SK-N-SH (cell line): ENCODE results near the gene GUCY2C. TPM values are rescaled to one million over a fixed set of nuclear protein-coding genes. Genes with fewer than 3 reads are reported as not detected.

ENCODE experiments used
- CTCF ChIA-PET: fragments of 300-600, 350-600 bp; formaldehyde crosslinking; extraction: SDS; loops from one replicate; lab custom pipeline; 2021; lab: Yijun Ruan, JAX
- POLR2A ChIA-PET: fragments of 350-600 bp; sonication (Branson Sonifier 250); formaldehyde crosslinking; extraction: SDS; loops from one replicate; lab custom pipeline; 2020; ENCODE audit warnings: antibody characterized with exemption, inconsistent platforms; lab: Yijun Ruan, JAX
- DNase-seq: peaks from one replicate; pipeline ENCODE4 v3.0.0; 2012
- H2AFZ ChIP-seq: fragments of 200-600 bp; sonication (generic); 2 replicates; pipeline ENCODE4 v1.8.1; 2016; ENCODE audit warnings: antibody characterized with exemption, mild to moderate bottlenecking, low read depth
- H3F3A ChIP-seq: fragments of 200-600 bp; sonication (generic); replicated peaks from 2 replicates; pipeline ENCODE3; 2016; ENCODE audit warnings: antibody characterized with exemption, mild to moderate bottlenecking; ENCODE audit not compliant: insufficient read depth
- H3K27ac ChIP-seq, 2 experiments: fragments of 200-500 bp in 1 of 2; fragments of 200-600 bp in 1 of 2; sonication (Bioruptor generic) in 1 of 2; sonication (generic), shearing (Covaris generic) in 1 of 2; 2 replicates each; pipeline versions ENCODE4 v1.5.1 to v1.6.1; 2014 to 2016; ENCODE audit warnings: low read depth in 2 of 2, inconsistent platforms in 1 of 2, low read length in 1 of 2, mild to moderate bottlenecking in 1 of 2, mixed read lengths in 1 of 2
- H3K27me3 ChIP-seq: fragments of 200-600 bp; sonication (generic), shearing (Covaris generic); 2 replicates; pipeline ENCODE4 v1.6.1; 2016; ENCODE audit warnings: mixed run types; ENCODE audit not compliant: insufficient read depth
- H3K36me3 ChIP-seq, 2 experiments: fragments of 200-500 bp in 1 of 2; fragments of 200-600 bp in 1 of 2; sonication (Bioruptor generic) in 1 of 2; sonication (generic) in 1 of 2; replicated peaks in 1 of 2; 2 replicates each; pipeline versions ENCODE3 to v1.5.1; 2014 to 2016; ENCODE audit warnings: low read length in 1 of 2, mild to moderate bottlenecking in 1 of 2; ENCODE audit not compliant: insufficient read depth in 2 of 2, control insufficient read depth in 1 of 2
- H3K4me1 ChIP-seq, 2 experiments: fragments of 200-500 bp in 1 of 2; fragments of 200-600 bp in 1 of 2; sonication (Bioruptor generic) in 1 of 2; sonication (generic), shearing (Covaris generic) in 1 of 2; 2 replicates each; pipeline versions ENCODE4 v1.5.1 to v1.6.1; 2014 to 2016; ENCODE audit warnings: low read depth in 1 of 2, low read length in 1 of 2, mixed run types in 1 of 2; ENCODE audit not compliant: insufficient read depth in 2 of 2, control insufficient read depth in 1 of 2
- H3K4me2 ChIP-seq: fragments of 200-600 bp; sonication (generic), shearing (Covaris generic); 2 replicates; pipeline ENCODE4 v1.6.1; 2017; ENCODE audit warnings: mixed run types
- H3K4me3 ChIP-seq, 2 experiments: fragments of 200-500 bp in 1 of 2; fragments of 200-600 bp in 1 of 2; sonication (Bioruptor generic) in 1 of 2; sonication (generic), shearing (Covaris generic) in 1 of 2; 2 replicates each; pipeline versions ENCODE4 v1.5.1 to v1.8.1; 2014 to 2016; ENCODE audit warnings: low read depth in 2 of 2, inconsistent platforms in 1 of 2, low read length in 1 of 2, mild to moderate bottlenecking in 1 of 2, mixed read lengths in 1 of 2, moderate library complexity in 1 of 2
- H3K79me2 ChIP-seq: fragments of 200-600 bp; sonication (generic); 2 replicates; pipeline ENCODE4 v1.8.1; 2017; ENCODE audit warnings: mild to moderate bottlenecking; ENCODE audit not compliant: insufficient read depth
- H3K9ac ChIP-seq: fragments of 200-600 bp; sonication (generic); 2 replicates; pipeline ENCODE4 v1.6.1; 2017; ENCODE audit warnings: mixed run types
- H3K9me2 ChIP-seq: fragments of 200-600 bp; sonication (generic); 2 replicates; pipeline ENCODE4 v1.6.1; 2017; ENCODE audit warnings: mixed run types
- H3K9me3 ChIP-seq: fragments of 200-600 bp; sonication (generic); 2 replicates; pipeline ENCODE4 v1.6.1; 2017; ENCODE audit warnings: mixed run types, mild to moderate bottlenecking, moderate library complexity
- H4K20me1 ChIP-seq: fragments of 200-600 bp; sonication (generic); 2 replicates; pipeline ENCODE4 v1.6.1; 2017; ENCODE audit warnings: mild to moderate bottlenecking, mixed run types; ENCODE audit not compliant: insufficient read depth
- CTCF ChIP-seq: fragments of 200-600 bp; sonication (generic); IDR thresholded peaks from 2 replicates; pipeline ENCODE4 v1.6.1; 2017; ENCODE audit warnings: antibody characterized with exemption, mild to moderate bottlenecking, moderate library complexity
- ELF1 ChIP-seq: IDR thresholded peaks from 2 replicates; pipeline ENCODE4 v1.4.0; 2012
- EZH2phosphoT487 ChIP-seq: fragments of 200-600 bp; sonication (generic); IDR thresholded peaks from 2 replicates; pipeline ENCODE4 v1.6.1; 2017; ENCODE audit warnings: low read depth, mixed run types, mild to moderate bottlenecking, antibody characterized with exemption, moderate library complexity, borderline replicate concordance
- FOXJ3 ChIP-seq: sonication (generic); formaldehyde crosslinking; IDR thresholded peaks from 2 replicates; pipeline ENCODE4 v1.5.1; 2020; ENCODE audit warnings: mild to moderate bottlenecking, missing genetic modification reagents
- GATA2 ChIP-seq: sonication (generic); formaldehyde crosslinking; IDR thresholded peaks from 2 replicates; pipeline ENCODE4 v1.5.0; 2020; ENCODE audit warnings: mild to moderate bottlenecking, missing genetic modification reagents
- JUND ChIP-seq: IDR thresholded peaks from 2 replicates; pipeline ENCODE4 v1.4.0; 2012
- MEF2A ChIP-seq: IDR thresholded peaks from 2 replicates; pipeline ENCODE4 v1.4.0; 2012; ENCODE audit warnings: low read depth, borderline replicate concordance
- NFIC ChIP-seq: IDR thresholded peaks from 2 replicates; pipeline ENCODE4 v1.4.0; 2012; ENCODE audit warnings: borderline replicate concordance
- POLR2AphosphoS5 ChIP-seq: IDR thresholded peaks from 2 replicates; pipeline ENCODE4 v1.6.1; 2012; ENCODE audit warnings: low read depth, low read length
- RAD21 ChIP-seq: IDR thresholded peaks from 2 replicates; pipeline ENCODE4 v1.6.1; 2012; ENCODE audit warnings: mild to moderate bottlenecking, low read length
- SMC3 ChIP-seq: IDR thresholded peaks from 2 replicates; pipeline ENCODE4 v1.6.1; 2012; ENCODE audit warnings: low read depth, low read length, improper control_type of control experiment
- TAF1 ChIP-seq: IDR thresholded peaks from 2 replicates; pipeline ENCODE4 v1.6.1; 2012; ENCODE audit warnings: low read depth, mild to moderate bottlenecking, low read length, moderate library complexity, borderline replicate concordance
- TCF12 ChIP-seq: IDR thresholded peaks from 2 replicates; pipeline ENCODE4 v1.4.0; 2012
- TEAD4 ChIP-seq: IDR thresholded peaks from 2 replicates; pipeline ENCODE4 v1.4.0; 2012; ENCODE audit warnings: mild to moderate bottlenecking, borderline replicate concordance; ENCODE audit not compliant: insufficient read depth
- USF2 ChIP-seq: fragments of 150-350 bp; IDR thresholded peaks from 2 replicates; pipeline ENCODE4 v1.6.1; 2017; ENCODE audit warnings: antibody characterized with exemption, low read length, low read depth, borderline replicate concordance
- WGBS: methylation state at CpG from one replicate; pipeline ENCODE4 v1.1.6; 2017; ENCODE audit warnings: low lambda C conversion rate; 5-methylcytosine and 5-hydroxymethylcytosine counted together
- polyA plus RNA-seq, 3 experiments: library from polyadenylated mRNA; depleted of rRNA; stranded (reverse); fragments of >200 nt; gene quantifications; 2 replicates each; pipeline ENCODE4 v1.2.3, GENCODE V29; 2012
- TF ChIP-seq, protein P1 (sequence below): fragments of 150-350 bp; IDR thresholded peaks from 2 replicates; pipeline ENCODE4 v1.6.1; 2016; ENCODE audit warnings: mild to moderate bottlenecking, low read depth, low read length
- TF ChIP-seq, protein P2 (sequence below): IDR thresholded peaks from 2 replicates; pipeline ENCODE4 v1.4.0; 2012; ENCODE audit warnings: low read depth, borderline replicate concordance
- TF ChIP-seq, protein P3 (sequence below): IDR thresholded peaks from 2 replicates; pipeline ENCODE4 v1.6.1; 2012; ENCODE audit warnings: mild to moderate bottlenecking, low read depth, low read length, moderate library complexity

The GUCY2C gene
- polyA plus RNA-seq, 1 of the 3 experiments (the other 2 are of a cell fraction): not detected

GRCh38 chr12:14643251-14643650 lies 53.1 kb downstream of the GUCY2C start:
- Histone ChIP-seq H4K20me1 (no peaks in the 10 kb centered on the region), H3K9me3 (no peaks in the 10 kb centered on the region), H3K79me2 (no peaks in the 10 kb centered on the region), H3F3A (no peaks in the 10 kb centered on the region), H3K27ac (no peak overlapping the region), H3K36me3 (no peaks in the 10 kb centered on the region), H3K4me2 (no peak overlapping the region), H3K27me3 (no peaks in the 10 kb centered on the region; the same call in 1 of the 2 replicates), H3K4me1 (peaks cover 0 to 10% of the 10 kb centered on the region in 2 experiments; a peak in 1 of 4 replicates), H3K9me2 (no peaks in the 10 kb centered on the region), H3K4me3 (no peak overlapping the region), H3K9ac (no peak overlapping the region), H2AFZ (no peak overlapping the region)
- WGBS: 22% methylated on average over 5 of the region's 5 CpGs
- TF ChIP-seq EZH2phosphoT487: no peak
- no peak for TF ChIP-seq ELF1
- TF ChIP-seq USF2: no peak
- no peak for TF ChIP-seq POLR2AphosphoS5
- TF ChIP-seq TCF12: no peak
- TF ChIP-seq TEAD4: no peak
- no peak for TF ChIP-seq CTCF
- no peak for TF ChIP-seq MEF2A
- TF ChIP-seq GATA2: no peak
- TF ChIP-seq JUND: no peak
- TF ChIP-seq, protein P1, sequence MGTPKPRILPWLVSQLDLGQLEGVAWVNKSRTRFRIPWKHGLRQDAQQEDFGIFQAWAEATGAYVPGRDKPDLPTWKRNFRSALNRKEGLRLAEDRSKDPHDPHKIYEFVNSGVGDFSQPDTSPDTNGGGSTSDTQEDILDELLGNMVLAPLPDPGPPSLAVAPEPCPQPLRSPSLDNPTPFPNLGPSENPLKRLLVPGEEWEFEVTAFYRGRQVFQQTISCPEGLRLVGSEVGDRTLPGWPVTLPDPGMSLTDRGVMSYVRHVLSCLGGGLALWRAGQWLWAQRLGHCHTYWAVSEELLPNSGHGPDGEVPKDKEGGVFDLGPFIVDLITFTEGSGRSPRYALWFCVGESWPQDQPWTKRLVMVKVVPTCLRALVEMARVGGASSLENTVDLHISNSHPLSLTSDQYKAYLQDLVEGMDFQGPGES: no peak
- TF ChIP-seq FOXJ3 (CRISPR knock-in tag): no peak
- ChIA-PET POLR2A (no interaction called here), CTCF (interaction anchor here (1.0 to 1.6 kb wide), 2 partner anchors 13 to 457 kb away, joined by 3 to 4 read pairs; no protein-coding TSS in a partner anchor)
- no peak for DNase-seq

- Histone ChIP-seq H3K79me2 (no peaks in the 10 kb centered on the region), H3K9ac (no peak overlapping the region), H3F3A (no peaks in the 10 kb centered on the region), H3K36me3 (no peaks in the 10 kb centered on the region), H3K4me1 (peaks cover 0 to 1% of the 10 kb centered on the region in 2 experiments; a peak in 1 of 4 replicates), H3K9me3 (no peaks in the 10 kb centered on the region), H2AFZ (no peak overlapping the region), H3K4me3 (no peak overlapping the region), H3K4me2 (no peak overlapping the region), H3K27ac (no peak overlapping the region), H4K20me1 (no peaks in the 10 kb centered on the region), H3K9me2 (no peaks in the 10 kb centered on the region), H3K27me3 (no peaks in the 10 kb centered on the region)
- ChIA-PET CTCF (interaction anchor here (1.3 kb wide), 1 partner anchor 10 kb away, joined by 3 read pairs; no protein-coding TSS in a partner anchor), POLR2A (no interaction called here)
- no peak for DNase-seq
- TF ChIP-seq, protein P2, sequence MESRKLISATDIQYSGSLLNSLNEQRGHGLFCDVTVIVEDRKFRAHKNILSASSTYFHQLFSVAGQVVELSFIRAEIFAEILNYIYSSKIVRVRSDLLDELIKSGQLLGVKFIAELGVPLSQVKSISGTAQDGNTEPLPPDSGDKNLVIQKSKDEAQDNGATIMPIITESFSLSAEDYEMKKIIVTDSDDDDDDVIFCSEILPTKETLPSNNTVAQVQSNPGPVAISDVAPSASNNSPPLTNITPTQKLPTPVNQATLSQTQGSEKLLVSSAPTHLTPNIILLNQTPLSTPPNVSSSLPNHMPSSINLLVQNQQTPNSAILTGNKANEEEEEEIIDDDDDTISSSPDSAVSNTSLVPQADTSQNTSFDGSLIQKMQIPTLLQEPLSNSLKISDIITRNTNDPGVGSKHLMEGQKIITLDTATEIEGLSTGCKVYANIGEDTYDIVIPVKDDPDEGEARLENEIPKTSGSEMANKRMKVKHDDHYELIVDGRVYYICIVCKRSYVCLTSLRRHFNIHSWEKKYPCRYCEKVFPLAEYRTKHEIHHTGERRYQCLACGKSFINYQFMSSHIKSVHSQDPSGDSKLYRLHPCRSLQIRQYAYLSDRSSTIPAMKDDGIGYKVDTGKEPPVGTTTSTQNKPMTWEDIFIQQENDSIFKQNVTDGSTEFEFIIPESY: no peak
- TF ChIP-seq, protein P3, sequence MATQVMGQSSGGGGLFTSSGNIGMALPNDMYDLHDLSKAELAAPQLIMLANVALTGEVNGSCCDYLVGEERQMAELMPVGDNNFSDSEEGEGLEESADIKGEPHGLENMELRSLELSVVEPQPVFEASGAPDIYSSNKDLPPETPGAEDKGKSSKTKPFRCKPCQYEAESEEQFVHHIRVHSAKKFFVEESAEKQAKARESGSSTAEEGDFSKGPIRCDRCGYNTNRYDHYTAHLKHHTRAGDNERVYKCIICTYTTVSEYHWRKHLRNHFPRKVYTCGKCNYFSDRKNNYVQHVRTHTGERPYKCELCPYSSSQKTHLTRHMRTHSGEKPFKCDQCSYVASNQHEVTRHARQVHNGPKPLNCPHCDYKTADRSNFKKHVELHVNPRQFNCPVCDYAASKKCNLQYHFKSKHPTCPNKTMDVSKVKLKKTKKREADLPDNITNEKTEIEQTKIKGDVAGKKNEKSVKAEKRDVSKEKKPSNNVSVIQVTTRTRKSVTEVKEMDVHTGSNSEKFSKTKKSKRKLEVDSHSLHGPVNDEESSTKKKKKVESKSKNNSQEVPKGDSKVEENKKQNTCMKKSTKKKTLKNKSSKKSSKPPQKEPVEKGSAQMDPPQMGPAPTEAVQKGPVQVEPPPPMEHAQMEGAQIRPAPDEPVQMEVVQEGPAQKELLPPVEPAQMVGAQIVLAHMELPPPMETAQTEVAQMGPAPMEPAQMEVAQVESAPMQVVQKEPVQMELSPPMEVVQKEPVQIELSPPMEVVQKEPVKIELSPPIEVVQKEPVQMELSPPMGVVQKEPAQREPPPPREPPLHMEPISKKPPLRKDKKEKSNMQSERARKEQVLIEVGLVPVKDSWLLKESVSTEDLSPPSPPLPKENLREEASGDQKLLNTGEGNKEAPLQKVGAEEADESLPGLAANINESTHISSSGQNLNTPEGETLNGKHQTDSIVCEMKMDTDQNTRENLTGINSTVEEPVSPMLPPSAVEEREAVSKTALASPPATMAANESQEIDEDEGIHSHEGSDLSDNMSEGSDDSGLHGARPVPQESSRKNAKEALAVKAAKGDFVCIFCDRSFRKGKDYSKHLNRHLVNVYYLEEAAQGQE: no peak
- TF ChIP-seq ELF1 (no peak), NFIC (no peak), TAF1 (no peak), SMC3 (no peak), RAD21 (no peak)
- TF ChIP-seq, protein P1: no peak
Measured at GRCh38 chr12:14638066-14638465, 58.3 kb downstream of the GUCY2C start.
